Measurements from ENCODE around the gene RALGPS2. TPM values are rescaled to one million over a fixed set of nuclear protein-coding genes. Genes with fewer than 3 reads are reported as not detected.

The RALGPS2 gene
- total and polyA plus RNA-seq, 2 experiments from 2014 or later, result 8.1 to 31.2 TPM

DNA sequence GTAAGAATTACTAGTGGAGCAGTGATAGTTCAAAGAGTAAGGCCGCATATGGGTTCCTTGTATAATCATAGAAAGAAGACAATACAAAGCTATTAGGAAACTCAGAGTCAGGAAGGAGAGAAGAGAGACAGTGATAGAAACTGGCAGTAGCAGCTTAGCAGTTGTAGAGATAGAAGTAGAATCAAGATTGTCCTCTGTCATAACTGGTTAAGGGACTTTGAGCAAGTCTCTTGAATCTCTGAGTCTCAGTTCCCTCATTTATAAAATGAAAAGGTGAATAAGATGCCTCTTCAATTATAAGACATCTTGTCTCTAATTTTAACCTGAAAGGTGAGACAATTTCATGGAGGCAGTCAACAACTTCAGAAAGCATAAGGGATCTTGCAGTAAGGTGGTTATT lies 6.5 kb upstream of the RALGPS2 start:
- ATAC-seq (no peak), DNase-seq (ENCODE audit: low spot score) (no peak)
- Mint-ChIP-seq H3K27me3 (ENCODE audit: insufficient read depth, low read depth, poor library complexity) (no peaks in the 10 kb centered on the region), H3K4me3 (no peak overlapping the region), H3K4me1 (peaks cover 10% of the 10 kb centered on the region; the same call in 2 of the 3 replicates), H3K9me3 (no peaks in the 10 kb centered on the region), H3K27ac (no peak overlapping the region), H3K36me3 (ENCODE audit: low read depth) (no peaks in the 10 kb centered on the region)
- H3K4me1 ChIP-seq (ENCODE audit: insufficient read depth), result no peaks in the 10 kb centered on the region; the same call in 1 of the 2 replicates
- H3K9me2 ChIP-seq (ENCODE audit: insufficient read depth), result no peaks in the 10 kb centered on the region
- no peak overlapping the region for H2AFZ ChIP-seq
- H3K27me3 ChIP-seq (ENCODE audit: insufficient read depth), result no peaks in the 10 kb centered on the region
- no peaks in the 10 kb centered on the region for H3K79me2 ChIP-seq (replicated peaks; ENCODE audit: insufficient read depth)
- no peak for TF ChIP-seq CTCF (conservative IDR thresholded peaks at IDR 0.05; ENCODE audit: low read depth in 2 of 2)
- TF ChIP-seq JUNB (IDR thresholded peaks at IDR 0.05; ENCODE audit: unreplicated experiment), result no peak
- no peak for TF ChIP-seq CREB1 (CRISPR knock-in tag; IDR thresholded peaks at IDR 0.05; ENCODE audit: low read depth)
- no peak for TF ChIP-seq ZNF114 (CRISPR knock-in tag; IDR thresholded peaks at IDR 0.05)
- no peak for TF ChIP-seq POLR2AphosphoS5 (IDR thresholded peaks at IDR 0.05; ENCODE audit: low read depth)
- no peak for TF ChIP-seq EZH2phosphoT487 (IDR thresholded peaks at IDR 0.05; ENCODE audit: unreplicated experiment)
- TF ChIP-seq, protein P1, sequence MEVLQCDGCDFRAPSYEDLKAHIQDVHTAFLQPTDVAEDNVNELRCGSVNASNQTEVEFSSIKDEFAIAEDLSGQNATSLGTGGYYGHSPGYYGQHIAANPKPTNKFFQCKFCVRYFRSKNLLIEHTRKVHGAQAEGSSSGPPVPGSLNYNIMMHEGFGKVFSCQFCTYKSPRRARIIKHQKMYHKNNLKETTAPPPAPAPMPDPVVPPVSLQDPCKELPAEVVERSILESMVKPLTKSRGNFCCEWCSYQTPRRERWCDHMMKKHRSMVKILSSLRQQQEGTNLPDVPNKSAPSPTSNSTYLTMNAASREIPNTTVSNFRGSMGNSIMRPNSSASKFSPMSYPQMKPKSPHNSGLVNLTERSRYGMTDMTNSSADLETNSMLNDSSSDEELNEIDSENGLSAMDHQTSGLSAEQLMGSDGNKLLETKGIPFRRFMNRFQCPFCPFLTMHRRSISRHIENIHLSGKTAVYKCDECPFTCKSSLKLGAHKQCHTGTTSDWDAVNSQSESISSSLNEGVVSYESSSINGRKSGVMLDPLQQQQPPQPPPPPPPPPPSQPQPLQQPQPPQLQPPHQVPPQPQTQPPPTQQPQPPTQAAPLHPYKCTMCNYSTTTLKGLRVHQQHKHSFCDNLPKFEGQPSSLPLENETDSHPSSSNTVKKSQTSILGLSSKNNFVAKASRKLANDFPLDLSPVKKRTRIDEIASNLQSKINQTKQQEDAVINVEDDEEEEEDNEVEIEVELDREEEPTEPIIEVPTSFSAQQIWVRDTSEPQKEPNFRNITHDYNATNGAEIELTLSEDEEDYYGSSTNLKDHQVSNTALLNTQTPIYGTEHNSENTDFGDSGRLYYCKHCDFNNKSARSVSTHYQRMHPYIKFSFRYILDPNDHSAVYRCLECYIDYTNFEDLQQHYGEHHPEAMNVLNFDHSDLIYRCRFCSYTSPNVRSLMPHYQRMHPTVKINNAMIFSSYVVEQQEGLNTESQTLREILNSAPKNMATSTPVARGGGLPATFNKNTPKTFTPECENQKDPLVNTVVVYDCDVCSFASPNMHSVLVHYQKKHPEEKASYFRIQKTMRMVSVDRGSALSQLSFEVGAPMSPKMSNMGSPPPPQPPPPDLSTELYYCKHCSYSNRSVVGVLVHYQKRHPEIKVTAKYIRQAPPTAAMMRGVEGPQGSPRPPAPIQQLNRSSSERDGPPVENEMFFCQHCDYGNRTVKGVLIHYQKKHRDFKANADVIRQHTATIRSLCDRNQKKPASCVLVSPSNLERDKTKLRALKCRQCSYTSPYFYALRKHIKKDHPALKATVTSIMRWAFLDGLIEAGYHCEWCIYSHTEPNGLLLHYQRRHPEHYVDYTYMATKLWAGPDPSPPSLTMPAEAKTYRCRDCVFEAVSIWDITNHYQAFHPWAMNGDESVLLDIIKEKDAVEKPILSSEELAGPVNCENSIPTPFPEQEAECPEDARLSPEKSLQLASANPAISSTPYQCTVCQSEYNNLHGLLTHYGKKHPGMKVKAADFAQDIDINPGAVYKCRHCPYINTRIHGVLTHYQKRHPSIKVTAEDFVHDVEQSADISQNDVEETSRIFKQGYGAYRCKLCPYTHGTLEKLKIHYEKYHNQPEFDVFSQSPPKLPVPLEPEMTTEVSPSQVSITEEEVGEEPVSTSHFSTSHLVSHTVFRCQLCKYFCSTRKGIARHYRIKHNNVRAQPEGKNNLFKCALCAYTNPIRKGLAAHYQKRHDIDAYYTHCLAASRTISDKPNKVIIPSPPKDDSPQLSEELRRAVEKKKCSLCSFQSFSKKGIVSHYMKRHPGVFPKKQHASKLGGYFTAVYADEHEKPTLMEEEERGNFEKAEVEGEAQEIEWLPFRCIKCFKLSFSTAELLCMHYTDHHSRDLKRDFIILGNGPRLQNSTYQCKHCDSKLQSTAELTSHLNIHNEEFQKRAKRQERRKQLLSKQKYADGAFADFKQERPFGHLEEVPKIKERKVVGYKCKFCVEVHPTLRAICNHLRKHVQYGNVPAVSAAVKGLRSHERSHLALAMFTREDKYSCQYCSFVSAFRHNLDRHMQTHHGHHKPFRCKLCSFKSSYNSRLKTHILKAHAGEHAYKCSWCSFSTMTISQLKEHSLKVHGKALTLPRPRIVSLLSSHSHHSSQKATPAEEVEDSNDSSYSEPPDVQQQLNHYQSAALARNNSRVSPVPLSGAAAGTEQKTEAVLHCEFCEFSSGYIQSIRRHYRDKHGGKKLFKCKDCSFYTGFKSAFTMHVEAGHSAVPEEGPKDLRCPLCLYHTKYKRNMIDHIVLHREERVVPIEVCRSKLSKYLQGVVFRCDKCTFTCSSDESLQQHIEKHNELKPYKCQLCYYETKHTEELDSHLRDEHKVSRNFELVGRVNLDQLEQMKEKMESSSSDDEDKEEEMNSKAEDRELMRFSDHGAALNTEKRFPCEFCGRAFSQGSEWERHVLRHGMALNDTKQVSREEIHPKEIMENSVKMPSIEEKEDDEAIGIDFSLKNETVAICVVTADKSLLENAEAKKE (CRISPR knock-in tag; IDR thresholded peaks at IDR 0.05), result no peak
- TF ChIP-seq, protein P2, sequence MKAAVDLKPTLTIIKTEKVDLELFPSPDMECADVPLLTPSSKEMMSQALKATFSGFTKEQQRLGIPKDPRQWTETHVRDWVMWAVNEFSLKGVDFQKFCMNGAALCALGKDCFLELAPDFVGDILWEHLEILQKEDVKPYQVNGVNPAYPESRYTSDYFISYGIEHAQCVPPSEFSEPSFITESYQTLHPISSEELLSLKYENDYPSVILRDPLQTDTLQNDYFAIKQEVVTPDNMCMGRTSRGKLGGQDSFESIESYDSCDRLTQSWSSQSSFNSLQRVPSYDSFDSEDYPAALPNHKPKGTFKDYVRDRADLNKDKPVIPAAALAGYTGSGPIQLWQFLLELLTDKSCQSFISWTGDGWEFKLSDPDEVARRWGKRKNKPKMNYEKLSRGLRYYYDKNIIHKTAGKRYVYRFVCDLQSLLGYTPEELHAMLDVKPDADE (IDR thresholded peaks at IDR 0.05), result no peak
- no peak for TF ChIP-seq ZNF331 (CRISPR knock-in tag; IDR thresholded peaks at IDR 0.05; ENCODE audit: low read depth)
- TF ChIP-seq EZH2 (IDR thresholded peaks at IDR 0.05; ENCODE audit: low read depth, unreplicated experiment), result no peak
- TF ChIP-seq NANOG (IDR thresholded peaks at IDR 0.05; ENCODE audit: borderline replicate concordance), result no peak
- TF ChIP-seq STAT1 (IDR thresholded peaks at IDR 0.05; ENCODE audit: unreplicated experiment), result no peak
- no peak for TF ChIP-seq REST (IDR thresholded peaks at IDR 0.05; ENCODE audit: unreplicated experiment)
- H3K27ac ChIP-seq (ENCODE audit: low read depth), result no peak overlapping the region
- no peaks in the 10 kb centered on the region for H3F3A ChIP-seq (replicated peaks; ENCODE audit: low read depth)
- no peaks in the 10 kb centered on the region for H4K20me1 ChIP-seq (replicated peaks; ENCODE audit: insufficient read depth)
- H3K4me2 ChIP-seq, result no peak overlapping the region
- H3K4me3 ChIP-seq, result no peak overlapping the region
- no peaks in the 10 kb centered on the region for H3K36me3 ChIP-seq (ENCODE audit: insufficient read depth)

Data from GM23338 (cell line).